ENCODE data around the gene TYSND1.

The TYSND1 gene

DNA sequence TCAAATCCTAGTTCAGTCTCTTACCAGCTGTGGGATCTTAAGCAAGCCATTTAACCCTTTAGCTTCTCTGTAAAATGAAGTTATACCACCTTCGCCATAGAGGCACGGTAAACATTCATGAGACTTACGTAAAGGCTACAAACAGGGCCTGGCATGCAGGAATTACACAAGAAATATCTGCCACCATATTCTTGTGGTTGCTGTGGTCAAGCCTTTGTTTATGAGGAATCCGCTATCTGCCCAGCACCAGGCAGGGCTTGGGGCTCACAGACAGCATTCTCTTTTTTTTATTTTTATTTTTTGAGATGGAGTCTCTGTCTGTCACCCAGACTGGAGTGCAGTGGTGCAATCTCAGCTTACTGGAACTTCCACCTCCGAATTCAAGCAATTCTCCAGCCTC lies 23.8 kb downstream of the TYSND1 start:
- no peak overlapping the region for H3K4me3 ChIP-seq (ENCODE audit: low read depth, low read length)
- POLR2A ChIA-PET = no interaction called here
- no peak for DNase-seq (ENCODE audit: low read depth, low spot score)
- TF ChIP-seq, protein P1, sequence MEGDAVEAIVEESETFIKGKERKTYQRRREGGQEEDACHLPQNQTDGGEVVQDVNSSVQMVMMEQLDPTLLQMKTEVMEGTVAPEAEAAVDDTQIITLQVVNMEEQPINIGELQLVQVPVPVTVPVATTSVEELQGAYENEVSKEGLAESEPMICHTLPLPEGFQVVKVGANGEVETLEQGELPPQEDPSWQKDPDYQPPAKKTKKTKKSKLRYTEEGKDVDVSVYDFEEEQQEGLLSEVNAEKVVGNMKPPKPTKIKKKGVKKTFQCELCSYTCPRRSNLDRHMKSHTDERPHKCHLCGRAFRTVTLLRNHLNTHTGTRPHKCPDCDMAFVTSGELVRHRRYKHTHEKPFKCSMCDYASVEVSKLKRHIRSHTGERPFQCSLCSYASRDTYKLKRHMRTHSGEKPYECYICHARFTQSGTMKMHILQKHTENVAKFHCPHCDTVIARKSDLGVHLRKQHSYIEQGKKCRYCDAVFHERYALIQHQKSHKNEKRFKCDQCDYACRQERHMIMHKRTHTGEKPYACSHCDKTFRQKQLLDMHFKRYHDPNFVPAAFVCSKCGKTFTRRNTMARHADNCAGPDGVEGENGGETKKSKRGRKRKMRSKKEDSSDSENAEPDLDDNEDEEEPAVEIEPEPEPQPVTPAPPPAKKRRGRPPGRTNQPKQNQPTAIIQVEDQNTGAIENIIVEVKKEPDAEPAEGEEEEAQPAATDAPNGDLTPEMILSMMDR (IDR thresholded peaks at IDR 0.05; ENCODE audit: insufficient read depth, low read length, missing control alignments) = no peak
- CTCF ChIA-PET = interaction anchor here (1.0 to 9.8 kb wide), 4 partner anchors 6 to 23 kb away, joined by 3 to 110 read pairs (median 6); partner anchors contain the start of gene TYSND1

GRCh38 chr10:70121281-70121949 lies 25.1 kb downstream of the TYSND1 start:
- DNase-seq (ENCODE audit: low read depth, low spot score) = no peak
- ChIA-PET POLR2A (no interaction called here), CTCF (interaction anchor here (1.7 to 9.2 kb wide), 3 partner anchors 8 to 25 kb away, joined by 4 to 251 read pairs (median 8); partner anchors contain the start of gene TYSND1)
- TF ChIP-seq, protein P1 (IDR thresholded peaks at IDR 0.05; ENCODE audit: insufficient read depth, low read length, missing control alignments) = no peak
- H3K4me3 ChIP-seq (ENCODE audit: low read depth, low read length) = no peak overlapping the region

DNA sequence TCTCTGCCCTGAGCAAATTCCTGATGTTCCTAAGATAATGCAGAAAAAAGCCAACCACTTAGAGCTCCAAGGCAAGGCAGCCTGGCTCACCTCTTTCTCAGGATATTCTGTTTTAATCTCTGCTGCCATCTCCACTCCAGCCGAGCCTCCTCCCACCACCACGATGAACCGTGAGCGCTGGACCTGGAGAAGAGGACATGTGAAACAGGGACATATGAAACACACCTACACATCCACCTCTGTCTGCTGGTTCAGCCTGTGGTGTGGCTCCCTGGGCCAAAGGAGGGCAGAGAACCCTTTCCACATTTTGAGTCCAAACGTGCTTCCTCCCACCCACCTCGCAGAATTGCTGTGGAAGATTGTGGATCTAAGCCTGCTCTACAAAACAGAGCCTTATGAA lies 26.1 kb downstream of the TYSND1 start:
- no peak for DNase-seq (ENCODE audit: low read depth, low spot score)
- H3K4me3 ChIP-seq (ENCODE audit: low read depth, low read length) = no peak overlapping the region
- CTCF ChIA-PET = interaction anchor here (5.6 to 9.2 kb wide), 2 partner anchors 19 to 244 kb away, joined by 48 to 251 read pairs; no protein-coding TSS in a partner anchor
- POLR2A ChIA-PET = no interaction called here
- TF ChIP-seq, protein P1 (IDR thresholded peaks at IDR 0.05; ENCODE audit: insufficient read depth, low read length, missing control alignments) = no peak

GRCh38 chr10:70119623-70120022 lies 26.9 kb downstream of the TYSND1 start:
- H3K4me3 ChIP-seq (ENCODE audit: low read depth, low read length) = no peak overlapping the region
- DNase-seq (ENCODE audit: low read depth, low spot score) = no peak
- TF ChIP-seq, protein P1 (IDR thresholded peaks at IDR 0.05; ENCODE audit: insufficient read depth, low read length, missing control alignments) = no peak
- ChIA-PET CTCF (interaction anchor here (5.5 to 9.2 kb wide), 4 partner anchors 8 to 245 kb away, joined by 48 to 251 read pairs (median 85); partner anchors contain the start of gene TYSND1), POLR2A (no interaction called here)

GRCh38 chr10:70119197-70119596 lies 27.3 kb downstream of the TYSND1 start:
- TF ChIP-seq, protein P1 (IDR thresholded peaks at IDR 0.05; ENCODE audit: insufficient read depth, low read length, missing control alignments) = no peak
- DNase-seq (ENCODE audit: low read depth, low spot score) = no peak
- POLR2A ChIA-PET = no interaction called here
- CTCF ChIA-PET = interaction anchor here (0.9 to 9.2 kb wide), 5 partner anchors 8 to 245 kb away, joined by 3 to 251 read pairs (median 60); partner anchors contain the start of gene TYSND1
- H3K4me3 ChIP-seq (ENCODE audit: low read depth, low read length) = no peak overlapping the region

DNA sequence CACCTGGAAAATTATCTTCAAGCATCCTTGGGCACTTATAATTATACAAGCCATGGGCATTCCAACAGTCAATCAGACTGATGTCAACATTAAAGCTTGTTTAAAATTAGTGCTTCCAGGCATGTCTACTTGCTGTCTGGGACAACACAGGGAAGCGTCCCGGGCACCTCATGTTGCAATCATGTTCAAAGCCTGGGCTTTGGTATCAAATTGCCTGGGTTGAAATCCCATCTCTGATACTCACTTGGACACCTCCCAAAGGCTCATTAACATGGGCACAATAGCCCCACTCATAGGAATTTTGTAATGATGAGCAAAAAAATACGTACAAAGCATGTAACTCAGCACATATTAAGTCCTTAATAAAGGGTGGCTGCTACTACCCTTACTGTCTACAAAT lies 28.3 kb downstream of the TYSND1 start:
- CTCF ChIA-PET = interaction anchor here (5.5 to 9.2 kb wide), 4 partner anchors 9 to 246 kb away, joined by 48 to 251 read pairs (median 85); partner anchors contain the start of gene TYSND1
- no peak for DNase-seq (ENCODE audit: low read depth, low spot score)
- TF ChIP-seq, protein P1 (IDR thresholded peaks at IDR 0.05; ENCODE audit: insufficient read depth, low read length, missing control alignments) = no peak
- no peak overlapping the region for H3K4me3 ChIP-seq (ENCODE audit: low read depth, low read length)
- POLR2A ChIA-PET = no interaction called here
